H1 (cell line): ENCODE measurements around the gene RITA1. TPM values are rescaled to one million over a fixed set of nuclear protein-coding genes. Genes with fewer than 3 reads are reported as not detected.

ENCODE experiments used
- CTCF ChIA-PET: fragments of 300-600 bp; sonication (Branson Sonifier 250); formaldehyde crosslinking; loops from one replicate; lab custom pipeline; 2021; ENCODE audit not compliant: partially characterized antibody; lab: Charles Lee
- POLR2A ChIA-PET: fragments of 300-600 bp; sonication (Branson Sonifier 250); formaldehyde crosslinking; loops from one replicate; lab custom pipeline; 2021; ENCODE audit warnings: inconsistent platforms; ENCODE audit not compliant: partially characterized antibody; lab: Charles Lee
- DNase-seq, 2 experiments: peaks; one replicate each; pipeline versions ENCODE4 v3.0.0 to v3.0.0-alpha.2; 2010 to 2022; ENCODE audit warnings: low spot score in 2 of 2, low read depth in 1 of 2, mixed read lengths in 1 of 2
- FAIRE-seq: peaks from 2 replicates; lab custom pipeline; 2011; peaks lifted over from hg19 to GRCh38; lab: Jason Lieb, UNC
- H2AFZ ChIP-seq: 2 replicates; pipeline ENCODE4 v1.8.1; 2012; ENCODE audit warnings: low read length, inconsistent platforms
- H2AK5ac ChIP-seq: 2 replicates; pipeline ENCODE4 v1.6.1; 2013; ENCODE audit warnings: low read depth, low read length
- H2BK120ac ChIP-seq: replicated peaks from 2 replicates; pipeline ENCODE3; 2013; ENCODE audit warnings: low read depth, low read length, inconsistent platforms
- H2BK12ac ChIP-seq: 2 replicates; pipeline ENCODE4 v1.6.1; 2013; ENCODE audit warnings: low read depth, low read length
- H2BK15ac ChIP-seq: 2 replicates; pipeline ENCODE4 v1.6.1; 2013; ENCODE audit warnings: low read length
- H2BK20ac ChIP-seq: 2 replicates; pipeline ENCODE4 v1.6.1; 2013; ENCODE audit warnings: low read length
- H2BK5ac ChIP-seq: 2 replicates; pipeline ENCODE4 v1.6.1; 2013; ENCODE audit warnings: low read depth, low read length
- H3K14ac ChIP-seq: 2 replicates; pipeline ENCODE4 v1.6.1; 2013; ENCODE audit warnings: inconsistent platforms; ENCODE audit not compliant: insufficient read length
- H3K18ac ChIP-seq: 2 replicates; pipeline ENCODE4 v1.6.1; 2013; ENCODE audit warnings: low read length; ENCODE audit errors: extremely low read depth
- H3K23ac ChIP-seq: 2 replicates; pipeline ENCODE4 v1.6.1; 2013; ENCODE audit warnings: inconsistent platforms; ENCODE audit not compliant: insufficient read length
- H3K23me2 ChIP-seq: 2 replicates; pipeline ENCODE4 v1.6.1; 2013; ENCODE audit warnings: low read depth, low read length
- H3K27ac ChIP-seq: 2 replicates; pipeline ENCODE4 v1.6.1; 2011; ENCODE audit warnings: low read depth, low read length, inconsistent platforms
- H3K27me3 ChIP-seq, 4 experiments: replicated peaks in 1 of 4; 1 replicate in 1 of 4; 2 replicates in 3 of 4; pipeline versions ENCODE4 v1.6.1 to v1.8.1; 2011 to 2013; ENCODE audit warnings: low read length in 3 of 4, mild to moderate bottlenecking in 3 of 4, inconsistent platforms in 2 of 4, mixed read lengths in 2 of 4, moderate library complexity in 1 of 4; ENCODE audit not compliant: control insufficient read depth in 3 of 4, insufficient read depth in 3 of 4; ENCODE audit errors: extremely low read depth in 1 of 4
- H3K36me3 ChIP-seq, 4 experiments: 2 replicates each; pipeline versions ENCODE4 v1.6.1 to v1.8.1; 2011 to 2013; ENCODE audit warnings: mild to moderate bottlenecking in 4 of 4, low read length in 3 of 4, moderate library complexity in 2 of 4, control low read depth in 1 of 4, inconsistent platforms in 1 of 4; ENCODE audit not compliant: insufficient read depth in 4 of 4, control insufficient read depth in 2 of 4
- H3K4ac ChIP-seq: replicated peaks from 2 replicates; pipeline ENCODE3; 2013; ENCODE audit warnings: low read length, low read depth, mixed read lengths, inconsistent platforms; ENCODE audit not compliant: insufficient read length
- H3K4me1 ChIP-seq, 4 experiments: replicated peaks in 1 of 4; 1 replicate in 1 of 4; 2 replicates in 3 of 4; pipeline versions ENCODE4 v1.6.1 to v1.8.1; 2011 to 2013; ENCODE audit warnings: low read length in 3 of 4, inconsistent platforms in 2 of 4, mixed read lengths in 1 of 4; ENCODE audit not compliant: insufficient read depth in 4 of 4, control insufficient read depth in 3 of 4
- H3K4me2 ChIP-seq, 2 experiments: 2 replicates each; pipeline versions ENCODE4 v1.6.1 to v1.8.1; 2011 to 2013; ENCODE audit warnings: low read depth in 2 of 2, low read length in 2 of 2, control low read depth in 1 of 2, inconsistent platforms in 1 of 2, mild to moderate bottlenecking in 1 of 2; ENCODE audit not compliant: insufficient read depth in 1 of 2
- H3K4me3 ChIP-seq, 4 experiments: fragments of 200-600, 300-600 bp in 1 of 4; sonication (generic), shearing (Covaris generic), sonication (Bioruptor Twin) in 1 of 4; 2 replicates each; pipeline versions ENCODE4 v1.5.1 to v1.8.1; 2011 to 2016; ENCODE audit warnings: low read length in 4 of 4, low read depth in 3 of 4, control low read depth in 2 of 4, inconsistent platforms in 2 of 4, mild to moderate bottlenecking in 2 of 4, mixed read lengths in 1 of 4, moderate library complexity in 1 of 4; ENCODE audit not compliant: insufficient read depth in 2 of 4; ENCODE audit errors: extremely low read depth in 1 of 4
- H3K56ac ChIP-seq: replicated peaks from 2 replicates; pipeline ENCODE3; 2013; ENCODE audit warnings: low read depth, mild to moderate bottlenecking, mixed read lengths, low read length, inconsistent platforms; ENCODE audit not compliant: insufficient read length
- H3K79me1 ChIP-seq: 2 replicates; pipeline ENCODE4 v1.6.1; 2013; ENCODE audit warnings: low read depth, low read length, control low read depth
- H3K79me2 ChIP-seq, 2 experiments: 2 replicates each; pipeline versions ENCODE4 v1.6.1 to v1.8.1; 2012 to 2013; ENCODE audit warnings: low read length in 2 of 2, mild to moderate bottlenecking in 2 of 2, inconsistent platforms in 1 of 2; ENCODE audit not compliant: insufficient read depth in 2 of 2, control insufficient read depth in 1 of 2
- H3K9ac ChIP-seq, 4 experiments: replicated peaks in 1 of 4; 1 replicate in 1 of 4; 2 replicates in 3 of 4; pipeline versions ENCODE4 v1.6.1 to v1.8.1; 2011 to 2013; ENCODE audit warnings: low read depth in 3 of 4, low read length in 3 of 4, control low read depth in 2 of 4, mild to moderate bottlenecking in 2 of 4, moderate library complexity in 2 of 4, inconsistent platforms in 1 of 4; ENCODE audit errors: extremely low read depth in 1 of 4
- H3K9me3 ChIP-seq, 2 experiments: 2 replicates each; pipeline versions ENCODE4 v1.6.1 to v1.8.1; 2012 to 2013; ENCODE audit warnings: mild to moderate bottlenecking in 2 of 2, moderate library complexity in 2 of 2, control low read depth in 1 of 2, inconsistent platforms in 1 of 2, low read depth in 1 of 2, low read length in 1 of 2, mixed read lengths in 1 of 2; ENCODE audit not compliant: insufficient read depth in 2 of 2
- H4K20me1 ChIP-seq, 2 experiments: replicated peaks in 1 of 2; 2 replicates each; pipeline versions ENCODE3 to v1.8.1; 2011 to 2013; ENCODE audit warnings: inconsistent platforms in 2 of 2, low read length in 2 of 2, mild to moderate bottlenecking in 1 of 2; ENCODE audit not compliant: insufficient read depth in 2 of 2, control insufficient read depth in 1 of 2
- H4K5ac ChIP-seq: 2 replicates; pipeline ENCODE4 v1.6.1; 2013; ENCODE audit warnings: low read length, low read depth, mixed read lengths, inconsistent platforms; ENCODE audit not compliant: insufficient read length
- H4K8ac ChIP-seq: 2 replicates; pipeline ENCODE4 v1.8.0; 2013; ENCODE audit warnings: mild to moderate bottlenecking, moderate library complexity, low read length, inconsistent platforms; ENCODE audit not compliant: insufficient read depth; ENCODE audit errors: extremely low read depth
- H4K91ac ChIP-seq: replicated peaks from 2 replicates; pipeline ENCODE3; 2013; ENCODE audit warnings: low read length, mixed read lengths, inconsistent platforms; ENCODE audit not compliant: insufficient read length
- CTCF ChIP-seq, 3 experiments: IDR thresholded peaks; 1 replicate in 2 of 3; 2 replicates in 1 of 3; pipeline versions ENCODE4 v1.5.1 to v1.6.1; 2011; ENCODE audit warnings: low read length in 3 of 3, mild to moderate bottlenecking in 3 of 3, inconsistent platforms in 2 of 3, low read depth in 1 of 3, moderate library complexity in 1 of 3; ENCODE audit not compliant: insufficient read depth in 1 of 3; ENCODE audit errors: control extremely low read depth in 1 of 3
- FOSL1 ChIP-seq: IDR thresholded peaks from 2 replicates; pipeline ENCODE4 v1.6.1; 2011; ENCODE audit warnings: mild to moderate bottlenecking, low read depth, low read length, moderate library complexity; ENCODE audit not compliant: insufficient read depth
- KDM1A ChIP-seq: fragments of 200-600, 300-600 bp; sonication (generic); IDR thresholded peaks from 2 replicates; pipeline ENCODE4 v1.7.1; 2016; ENCODE audit warnings: mild to moderate bottlenecking, low read length, borderline replicate concordance
- MAFK ChIP-seq: IDR thresholded peaks from 2 replicates; pipeline ENCODE4 v1.6.1; 2012; ENCODE audit warnings: low read depth, mild to moderate bottlenecking, improper control_type of control experiment, low read length
- SIN3A ChIP-seq, 2 experiments: IDR thresholded peaks in 1 of 2; conservative IDR thresholded peaks in 1 of 2; 2 replicates each; pipeline ENCODE4 v1.6.1; 2011 to 2012; ENCODE audit warnings: low read length in 2 of 2, improper control_type of control experiment in 1 of 2, low read depth in 1 of 2, mild to moderate bottlenecking in 1 of 2
- SUZ12 ChIP-seq: fragments of 200-600 bp; sonication (generic); IDR thresholded peaks from 2 replicates; pipeline ENCODE4 v1.6.1; 2012; ENCODE audit warnings: mild to moderate bottlenecking, inconsistent platforms, low read length, moderate library complexity, mixed read lengths
- TEAD4 ChIP-seq: IDR thresholded peaks from 2 replicates; pipeline ENCODE4 v1.6.1; 2012; ENCODE audit warnings: low read depth, low read length, inconsistent platforms, mixed read lengths
- WGBS, 2 experiments: shearing (Covaris generic) in 1 of 2; methylation state at CpG; one replicate each; pipeline versions ENCODE4 v1.1.6 to v1.1.7; 2013 to 2015; ENCODE audit warnings: low lambda C conversion rate in 2 of 2, mixed read lengths in 2 of 2, inconsistent platforms in 1 of 2, low coverage in 1 of 2, missing lambda C conversion rate in 1 of 2; ENCODE audit not compliant: insufficient replicate concordance in 2 of 2, insufficient coverage in 1 of 2, insufficient read length in 1 of 2; ENCODE audit errors: extremely low coverage in 1 of 2, missing lambda C conversion rate in 1 of 2; 5-methylcytosine and 5-hydroxymethylcytosine counted together
- polyA plus RNA-seq, 7 experiments: library from polyadenylated mRNA; depleted of rRNA in 3 of 7; stranded (reverse) in 5 of 7; unstranded in 2 of 7; fragments of >200 nt in 5 of 7; fragments of 200-250 nt in 2 of 7; gene quantifications; 1 replicate in 5 of 7; 2 replicates in 1 of 7; 4 replicates in 1 of 7; pipeline versions ENCODE4 v1.2.1 to v1.2.3, GENCODE V29; 2011 to 2013; ENCODE audit warnings: missing spikeins in 2 of 7, mixed read lengths in 2 of 7
- total RNA-seq: library from RNA; stranded (reverse); fragmentation: NEBNext Ultra II Directional; extraction: Animal tissue kit (Norgen Biotek cat#: 25700); gene quantifications from 2 replicates; pipeline ENCODE4 v1.2.1, GENCODE V29; 2021

RITA1 gene
- total and polyA plus RNA-seq, 2 of the 8 experiments (the other 6 are each of a cell fraction or from before 2014, with no cell fraction given) = 24.1 to 25.8 TPM

- Histone ChIP-seq H3K4me1 (peaks cover 7 to 19% (median 18%) of the 10 kb centered on the region in 4 experiments), H2AFZ (peak within 1 kb of the TSS; percentile 74; the same call in 1 of the 2 replicates), H3K79me2 (no peaks in the 10 kb centered on the region), H4K5ac (no peak within 1 kb of the TSS), H3K56ac (no peak within 1 kb of the TSS), H3K9ac (no peak within 1 kb of the TSS; a peak in 1 of 7 replicates), H2BK15ac (peak within 1 kb of the TSS; percentile 97; the same call in 1 of the 2 replicates), H3K14ac (no peak within 1 kb of the TSS), H3K27ac (no peak within 1 kb of the TSS), H3K4ac (no peak within 1 kb of the TSS), H3K4me3 (peak within 1 kb of the TSS in 2 of 4 experiments; percentile 14 to 51; a peak in 5 of 8 replicates), H3K18ac (no peak within 1 kb of the TSS; the same call in 1 of the 2 replicates), H3K27me3 (peaks cover 1 to 30% (median 24%) of the 10 kb centered on the region in 4 experiments), H3K23ac (no peak within 1 kb of the TSS), H3K23me2 (peaks cover 10% of the 10 kb centered on the region; the same call in 1 of the 2 replicates), H3K4me2 (peak within 1 kb of the TSS; percentile 57 to 59), H2BK5ac (peak within 1 kb of the TSS; percentile 35), H2BK12ac (peak within 1 kb of the TSS; percentile 84), H4K8ac (0 out of 2 replicates have a peak within 1 kb of the TSS, but pooled peaks have one; percentile 31), H3K79me1 (no peaks in the 10 kb centered on the region), H4K20me1 (no peaks in the 10 kb centered on the region), H3K36me3 (no peaks in the 10 kb centered on the region), H2BK20ac (peak within 1 kb of the TSS; percentile 48; the same call in 1 of the 2 replicates), H3K9me3 (no peaks in the 10 kb centered on the region), H2AK5ac (no peak within 1 kb of the TSS; the same call in 1 of the 2 replicates), H2BK120ac (no peak within 1 kb of the TSS), H4K91ac (peak within 1 kb of the TSS; percentile 26)
- FAIRE-seq = peak; percentile 68
- DNase-seq = peak; percentile 79 to 89
- CTCF ChIA-PET = interaction anchor here (0.8 to 7.9 kb wide), 14 partner anchors 10 to 276 kb away, joined by 3 to 51 read pairs (median 4); partner anchors contain the start of gene RASAL1
- WGBS, 2 experiments = 37% methylated on average over 20 of the region's 22 CpGs; no CpG with 5 or more reads in 1 of the 2 experiments
- POLR2A ChIA-PET = interaction anchor here (0.8 to 1.7 kb wide), 7 partner anchors 9 to 36 kb away, joined by 3 to 12 read pairs (median 4); partner anchors contain the start of genes DDX54 and RITA1
- TF ChIP-seq CTCF (IDR thresholded peaks at IDR 0.05; ENCODE audit: control extremely low read depth in 1 of 3, insufficient read depth in 1 of 3, low read depth in 1 of 3, low read length in 3 of 3) (peak in 2 of 3 experiments; percentile 13 to 32; a peak in 3 of 4 replicates), KDM1A (peak; percentile 72; the same call in 1 of the 2 replicates), SUZ12 (no peak), SIN3A (conservative IDR thresholded peaks at IDR 0.05 in 1 of 2, IDR thresholded peaks at IDR 0.05 in 1 of 2; ENCODE audit: low read depth in 1 of 2, low read length in 2 of 2) (peak; percentile 59 to 79; a peak in 2 of 4 replicates), MAFK (no peak), TEAD4 (peak; percentile 89), FOSL1 (no peak)
These were observed 36.0 kb upstream of the RITA1 start, which contains the start of gene CFAP73 for GRCh38 chr12:113149361-113150150. TSS of gene CFAP73 (plus strand) at chr12:113149724. CDS start at chr12:113149858, 134 bp downstream.
